Kidney (tissue), 14 donors: ENCODE measurements around the gene PRRG3. TPM values are rescaled to one million over a fixed set of nuclear protein-coding genes. Genes with fewer than 3 reads are reported as not detected.

Experiments
- DNase-seq, 5 donors: peaks; one replicate each; pipeline ENCODE4 v3.0.0-alpha.2; 2013 to 2020
- FAIRE-seq: peaks from 2 replicates; lab custom pipeline; 2012; peaks lifted over from hg19 to GRCh38; lab: Jason Lieb, UNC
- H3K27ac ChIP-seq, 2 donors: one replicate each; pipeline ENCODE4 v1.7.0; 2013; ENCODE audit warnings: low read depth in 2 of 2, low read length in 2 of 2, inconsistent platforms in 1 of 2
- H3K27me3 ChIP-seq: one replicate; pipeline ENCODE4 v1.7.1; 2013; ENCODE audit warnings: low read length, inconsistent platforms; ENCODE audit not compliant: control insufficient read depth, insufficient read depth
- H3K36me3 ChIP-seq, 3 donors: one replicate each; pipeline versions ENCODE4 v1.7.0 to v1.7.1; 2013; ENCODE audit warnings: low read length in 3 of 3, control low read depth in 1 of 3, inconsistent platforms in 1 of 3; ENCODE audit not compliant: insufficient read depth in 3 of 3, control insufficient read depth in 2 of 3
- H3K4me1 ChIP-seq, 3 donors: one replicate each; pipeline versions ENCODE4 v1.7.0 to v1.7.1; 2013; ENCODE audit warnings: low read length in 3 of 3, inconsistent platforms in 1 of 3, low read depth in 1 of 3; ENCODE audit not compliant: control insufficient read depth in 2 of 3, insufficient read depth in 2 of 3
- H3K4me3 ChIP-seq, 3 donors: one replicate each; pipeline versions ENCODE4 v1.7.0 to v1.8.1; 2013; ENCODE audit warnings: low read length in 3 of 3, control low read depth in 1 of 3, inconsistent platforms in 1 of 3
- H3K9ac ChIP-seq, 3 donors: one replicate each; pipeline versions ENCODE4 v1.7.0 to v1.7.1; 2013; ENCODE audit warnings: low read length in 3 of 3, control low read depth in 1 of 3, inconsistent platforms in 1 of 3
- H3K9me3 ChIP-seq, 3 donors: one replicate each; pipeline versions ENCODE4 v1.7.0 to v1.7.1; 2013; ENCODE audit warnings: low read length in 3 of 3, control low read depth in 1 of 3, inconsistent platforms in 1 of 3; ENCODE audit not compliant: control insufficient read depth in 2 of 3, insufficient read depth in 1 of 3
- intact Hi-C: fragments of 100-400 bp; cut with DNase I; formaldehyde crosslinking; loops from one replicate; pipeline ENCODE4 v1.11.1; 2022
- polyA plus RNA-seq: library from polyadenylated mRNA; stranded (reverse); fragments of 350-450 nt; fragmentation: Illumina TruSeq; extraction: RNeasy Lipid Tissue Mini Kit (QIAGEN cat#74804); gene quantifications from one replicate; pipeline ENCODE4 v1.2.3, GENCODE V29; 2014; ENCODE audit warnings: low read depth, low replicate concordance; ENCODE audit not compliant: insufficient read depth
- total RNA-seq: library from RNA; stranded (reverse); fragmentation: NEBNext Ultra II Directional; extraction: Animal tissue kit (Norgen Biotek cat#: 25700); gene quantifications from one replicate; pipeline ENCODE4 v1.2.1, GENCODE V29; 2021
- TF ChIP-seq, protein P1 (sequence below): IDR thresholded peaks from 3 replicates; pipeline ENCODE4 v1.5.1; 2012; ENCODE audit warnings: mild to moderate bottlenecking, moderate library complexity, borderline replicate concordance; ENCODE audit not compliant: insufficient read depth; ENCODE audit errors: extremely low read depth
- donor health status: control.
- donor health status: control.
- donor health status: control.
- donor health status: control.
- donor health status: control.
- donor health status: DM: yes; HTN: yes; CAD: no.
- donor health status: Normal renal cell carcinoma (clear cell type).

PRRG3 gene
- total and polyA plus RNA-seq, 2 donors from 2014 or later, result 0.24 to 0.44 TPM

DNA sequence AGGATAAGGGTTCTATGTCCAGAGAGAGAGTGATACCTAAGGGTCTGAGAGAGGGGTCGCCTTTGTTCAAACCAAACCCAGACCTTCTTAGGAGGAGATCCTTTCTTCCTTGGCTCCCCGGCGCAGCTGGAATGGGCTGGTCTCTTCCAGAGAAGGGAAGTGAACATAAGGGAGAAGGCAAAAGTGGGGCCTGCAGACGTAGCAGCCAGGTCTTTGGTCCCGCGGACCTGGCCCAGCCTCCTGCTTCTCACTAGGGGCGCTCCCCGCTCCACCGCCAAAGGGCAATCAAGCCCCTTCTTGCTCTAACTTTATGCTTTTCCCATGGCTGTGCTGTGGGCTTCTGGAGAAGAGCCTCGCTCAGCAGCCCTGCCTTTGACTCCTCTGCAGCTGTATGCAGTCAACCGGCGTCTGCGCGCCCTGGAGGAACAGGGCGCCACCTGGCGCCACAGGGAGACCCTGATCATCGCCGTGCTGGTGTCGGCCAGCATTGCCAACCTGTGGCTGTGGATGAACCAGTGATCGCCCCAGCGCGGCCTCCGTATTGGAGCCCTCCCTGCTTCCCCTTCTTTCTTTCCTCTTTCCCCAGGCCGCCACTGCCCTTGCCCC, 27.1 kb downstream of the PRRG3 start:
- Histone ChIP-seq H3K9me3 (no peaks in the 10 kb centered on the region), H3K4me3 (no peak overlapping the region), H3K36me3 (no peaks in the 10 kb centered on the region), H3K27me3 (no peaks in the 10 kb centered on the region), H3K4me1 (no peaks in the 10 kb centered on the region), H3K9ac (no peak overlapping the region), H3K27ac (no peak overlapping the region)
- no peak for FAIRE-seq
- intact Hi-C loops, result no loop called here
- DNase-seq, result peak; percentile 48 to 67 (median 55)
- TF ChIP-seq, protein P1, sequence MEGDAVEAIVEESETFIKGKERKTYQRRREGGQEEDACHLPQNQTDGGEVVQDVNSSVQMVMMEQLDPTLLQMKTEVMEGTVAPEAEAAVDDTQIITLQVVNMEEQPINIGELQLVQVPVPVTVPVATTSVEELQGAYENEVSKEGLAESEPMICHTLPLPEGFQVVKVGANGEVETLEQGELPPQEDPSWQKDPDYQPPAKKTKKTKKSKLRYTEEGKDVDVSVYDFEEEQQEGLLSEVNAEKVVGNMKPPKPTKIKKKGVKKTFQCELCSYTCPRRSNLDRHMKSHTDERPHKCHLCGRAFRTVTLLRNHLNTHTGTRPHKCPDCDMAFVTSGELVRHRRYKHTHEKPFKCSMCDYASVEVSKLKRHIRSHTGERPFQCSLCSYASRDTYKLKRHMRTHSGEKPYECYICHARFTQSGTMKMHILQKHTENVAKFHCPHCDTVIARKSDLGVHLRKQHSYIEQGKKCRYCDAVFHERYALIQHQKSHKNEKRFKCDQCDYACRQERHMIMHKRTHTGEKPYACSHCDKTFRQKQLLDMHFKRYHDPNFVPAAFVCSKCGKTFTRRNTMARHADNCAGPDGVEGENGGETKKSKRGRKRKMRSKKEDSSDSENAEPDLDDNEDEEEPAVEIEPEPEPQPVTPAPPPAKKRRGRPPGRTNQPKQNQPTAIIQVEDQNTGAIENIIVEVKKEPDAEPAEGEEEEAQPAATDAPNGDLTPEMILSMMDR, result no peak

DNA sequence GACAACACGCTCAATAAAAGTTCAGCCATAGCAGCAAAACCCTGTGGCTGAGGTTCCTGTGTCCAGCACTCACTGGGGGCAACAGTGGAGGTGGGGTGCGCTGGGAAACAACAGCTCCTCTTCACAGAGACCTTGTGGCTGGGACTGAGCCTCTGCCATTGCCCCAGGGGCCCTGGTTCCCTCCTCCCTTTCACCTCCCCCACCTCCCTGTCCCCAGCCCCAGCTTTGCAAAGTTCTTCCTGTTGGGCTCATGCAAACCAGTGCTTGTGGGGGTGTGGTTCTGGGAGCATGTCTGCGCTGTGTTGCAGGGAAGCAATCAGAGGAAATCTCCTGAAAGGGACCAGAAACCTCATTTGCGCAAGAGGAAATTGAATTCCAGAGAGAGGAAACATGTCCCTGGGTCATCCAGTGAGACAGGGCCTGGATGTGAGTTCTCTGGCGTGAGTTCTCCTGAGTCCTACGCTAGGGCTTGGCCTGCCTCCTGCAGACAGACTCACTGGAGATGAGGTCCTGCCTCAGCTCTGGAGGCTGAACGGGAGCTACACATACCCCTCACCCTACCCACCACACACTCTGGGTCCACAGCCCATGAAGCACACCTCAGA, 28.0 kb downstream of the PRRG3 start:
- H3K4me3 ChIP-seq, result no peak overlapping the region
- no peak for FAIRE-seq
- H3K27me3 ChIP-seq, result no peaks in the 10 kb centered on the region
- intact Hi-C loops, result no loop called here
- TF ChIP-seq, protein P1, result no peak
- H3K4me1 ChIP-seq, result no peaks in the 10 kb centered on the region
- DNase-seq, result peak in 2 of 5 donors; percentile 8 to 18
- H3K36me3 ChIP-seq, result no peaks in the 10 kb centered on the region
- H3K9me3 ChIP-seq, result no peaks in the 10 kb centered on the region
- H3K9ac ChIP-seq, result no peak overlapping the region
- no peak overlapping the region for H3K27ac ChIP-seq

DNA sequence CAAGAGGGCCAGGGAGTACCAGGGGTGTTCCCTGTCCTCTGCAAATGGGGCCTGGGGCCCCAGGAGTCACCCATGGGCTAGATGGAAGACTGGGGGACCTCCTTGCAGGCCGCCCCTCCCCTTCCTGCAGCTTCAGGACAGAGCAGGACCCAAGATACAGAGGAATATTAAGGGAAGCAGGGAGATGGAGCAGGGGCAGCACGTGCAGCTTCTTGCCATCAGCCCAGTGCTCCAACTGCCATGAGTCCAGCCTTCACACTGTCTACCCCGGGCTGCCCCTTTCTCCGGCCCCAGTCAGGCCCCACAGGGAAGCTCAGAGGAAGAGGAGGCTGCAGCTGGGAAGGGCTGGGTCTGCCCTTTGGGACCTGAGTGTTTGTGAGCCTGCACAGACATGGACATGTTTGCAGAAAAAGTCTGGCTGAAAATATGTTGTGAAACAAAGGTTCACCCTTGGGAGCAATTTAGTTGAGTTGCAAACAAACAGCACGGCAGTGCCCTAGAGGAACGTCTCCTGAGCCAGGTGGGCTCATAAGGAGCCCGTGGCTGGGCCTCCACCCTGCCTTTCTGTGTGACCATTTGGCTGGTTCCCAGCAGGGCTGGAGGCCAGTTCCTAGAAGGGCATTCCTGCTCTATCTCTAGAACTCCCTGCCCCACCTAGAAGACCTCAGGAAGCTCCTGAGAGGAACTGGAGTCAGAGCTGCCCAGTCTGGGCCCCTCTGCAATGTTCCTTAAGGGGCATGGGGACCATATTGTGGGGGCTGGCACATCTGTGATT, 29.5 kb downstream of the PRRG3 start:
- DNase-seq (peak in 1 of 5 donors; percentile 26), FAIRE-seq (no peak)

More for the DNA sequence above, 29.5 kb downstream of the PRRG3 start:
- no peaks in the 10 kb centered on the region for H3K4me1 ChIP-seq
- H3K36me3 ChIP-seq, result no peaks in the 10 kb centered on the region
- H3K27ac ChIP-seq, result no peak overlapping the region
- H3K27me3 ChIP-seq, result no peaks in the 10 kb centered on the region
- no peaks in the 10 kb centered on the region for H3K9me3 ChIP-seq
- H3K4me3 ChIP-seq, result no peak overlapping the region
- TF ChIP-seq, protein P1, result no peak
- intact Hi-C loops, result no loop called here
- H3K9ac ChIP-seq, result no peak overlapping the region
